GM23338 (cell line): Measurements from ENCODE around the gene MAP4K1. TPM values are rescaled to one million over a fixed set of nuclear protein-coding genes. Genes with fewer than 3 reads are reported as not detected.

ENCODE experiments used
- ATAC-seq: fragments of 200-7000 bp; cut with Tn5 transposase; 3 replicates; pipeline ENCODE4 v1.9.1; 2020
- DNase-seq: peaks from one replicate; pipeline ENCODE4 v3.0.0-alpha.2; 2015; ENCODE audit warnings: low spot score
- H2AFZ ChIP-seq: fragments of 200-600 bp; sonication (generic); 2 replicates; pipeline ENCODE4 v1.8.0; 2016; ENCODE audit warnings: antibody characterized with exemption, mild to moderate bottlenecking, moderate library complexity
- H3F3A ChIP-seq: fragments of 200-600 bp; sonication (generic); replicated peaks from 2 replicates; pipeline ENCODE4 v1.8.0; 2017; ENCODE audit warnings: antibody characterized with exemption, mixed run types, low read depth
- H3K27ac ChIP-seq: fragments of 200-600 bp; sonication (generic); 2 replicates; pipeline ENCODE4 v1.6.1; 2016; ENCODE audit warnings: low read depth
- H3K27me3 ChIP-seq: fragments of 200-600 bp; sonication (generic); 2 replicates; pipeline ENCODE4 v1.8.0; 2016; ENCODE audit warnings: mild to moderate bottlenecking, mixed run types, moderate library complexity; ENCODE audit not compliant: insufficient read depth
- H3K36me3 ChIP-seq: fragments of 200-600 bp; sonication (generic); 2 replicates; pipeline ENCODE4 v1.8.0; 2016; ENCODE audit warnings: mild to moderate bottlenecking; ENCODE audit not compliant: insufficient read depth
- H3K4me1 ChIP-seq: fragments of 200-600 bp; sonication (generic); 2 replicates; pipeline ENCODE4 v1.8.0; 2016; ENCODE audit warnings: mild to moderate bottlenecking, moderate library complexity; ENCODE audit not compliant: insufficient read depth
- H3K4me2 ChIP-seq: fragments of 200-600 bp; sonication (generic); 2 replicates; pipeline ENCODE4 v1.7.1; 2017; ENCODE audit warnings: mixed run types
- H3K4me3 ChIP-seq: fragments of 200-600 bp; sonication (generic); 2 replicates; pipeline ENCODE4 v1.6.1; 2016; ENCODE audit warnings: mixed run types
- H3K79me2 ChIP-seq: fragments of 200-600 bp; sonication (generic); replicated peaks from 2 replicates; pipeline ENCODE4 v1.8.0; 2017; ENCODE audit warnings: mild to moderate bottlenecking; ENCODE audit not compliant: insufficient read depth
- H3K9me2 ChIP-seq: fragments of 200-600 bp; sonication (generic); 2 replicates; pipeline ENCODE4 v1.8.0; 2017; ENCODE audit not compliant: insufficient read depth
- H4K20me1 ChIP-seq: fragments of 200-600 bp; sonication (generic); replicated peaks from 2 replicates; pipeline ENCODE4 v1.8.0; 2017; ENCODE audit warnings: mild to moderate bottlenecking; ENCODE audit not compliant: insufficient read depth
- H3K27ac Mint-ChIP-seq: 2 replicates; pipeline ENCODE4 v1.8.0; 2020; ENCODE audit warnings: inconsistent platforms, mild to moderate bottlenecking, moderate library complexity, mixed read lengths
- H3K27me3 Mint-ChIP-seq: 3 replicates; pipeline ENCODE4 v1.8.0; 2022; ENCODE audit warnings: low read depth, mild to moderate bottlenecking, moderate library complexity, mixed read lengths, inconsistent platforms; ENCODE audit not compliant: insufficient read depth, poor library complexity
- H3K36me3 Mint-ChIP-seq: 3 replicates; pipeline ENCODE4 v1.8.0; 2021; ENCODE audit warnings: low read depth, mild to moderate bottlenecking, inconsistent platforms, moderate library complexity, mixed read lengths
- H3K4me1 Mint-ChIP-seq: 3 replicates; pipeline ENCODE4 v1.8.0; 2020; ENCODE audit warnings: mild to moderate bottlenecking, inconsistent platforms, mixed read lengths
- H3K4me3 Mint-ChIP-seq: 3 replicates; pipeline ENCODE4 v1.8.0; 2021; ENCODE audit warnings: moderate library complexity, mild to moderate bottlenecking, inconsistent platforms, mixed read lengths
- H3K9me3 Mint-ChIP-seq: 3 replicates; pipeline ENCODE4 v1.8.0; 2020; ENCODE audit warnings: moderate library complexity, mild to moderate bottlenecking, inconsistent platforms, mixed read lengths
- CTCF ChIP-seq, 2 experiments: fragments of 200-600 bp in 1 of 2; sonication (generic) in 1 of 2; conservative IDR thresholded peaks; 2 replicates each; pipeline versions ENCODE4 v1.5.1 to v1.6.1; 2016 to 2017; ENCODE audit warnings: antibody characterized with exemption in 2 of 2, low read depth in 2 of 2, mild to moderate bottlenecking in 2 of 2, moderate library complexity in 1 of 2
- JUNB ChIP-seq: IDR thresholded peaks from one replicate; pipeline ENCODE4 v1.6.1; 2016; ENCODE audit warnings: antibody characterized with exemption; ENCODE audit not compliant: unreplicated experiment
- REST ChIP-seq: IDR thresholded peaks from one replicate; pipeline ENCODE4 v1.6.1; 2018; ENCODE audit warnings: antibody characterized with exemption; ENCODE audit not compliant: unreplicated experiment
- ZNF462 ChIP-seq: fragments of 250-450 bp; sonication (Bioruptor Pico); IDR thresholded peaks from 2 replicates; pipeline ENCODE4 v1.5.0; 2020; ENCODE audit warnings: mild to moderate bottlenecking, moderate library complexity
- polyA plus RNA-seq: library from polyadenylated mRNA; unstranded; fragments of >200 nt; fragmentation: Nextera tagmentation; extraction: Ambion mirVana; gene quantifications from 2 replicates; pipeline ENCODE4 v1.2.1, GENCODE V29; 2016
- total RNA-seq: library from RNA; depleted of rRNA; stranded (reverse); fragments of >200 nt; shearing (Covaris generic); gene quantifications from 2 replicates; pipeline ENCODE4 v1.2.3, GENCODE V29; 2014

Gene MAP4K1
- total and polyA plus RNA-seq, 2 experiments from 2014 or later, result 7.7 to 44.6 TPM

- Mint-ChIP-seq H3K36me3 (peaks cover 56% of the 10 kb centered on the region), H3K4me1 (peaks cover 3% of the 10 kb centered on the region; the same call in 1 of the 3 replicates), H3K27ac (no peak overlapping the region), H3K4me3 (no peak overlapping the region; the same call in 2 of the 3 replicates), H3K9me3 (no peaks in the 10 kb centered on the region), H3K27me3 (peaks cover 10% of the 10 kb centered on the region)
- peaks cover 7% of the 10 kb centered on the region; the same call in 1 of the 2 replicates for H3K36me3 ChIP-seq
- H3K27me3 ChIP-seq, result no peaks in the 10 kb centered on the region
- DNase-seq (no peak), ATAC-seq (no peak)
- H3K27ac ChIP-seq, result no peak overlapping the region
- H3F3A ChIP-seq, result no peaks in the 10 kb centered on the region
- H3K4me2 ChIP-seq, result no peak overlapping the region
- no peaks in the 10 kb centered on the region for H4K20me1 ChIP-seq
- H3K4me3 ChIP-seq, result no peak overlapping the region
- TF ChIP-seq REST (no peak), JUNB (no peak), ZNF462 (no peak), CTCF (conservative IDR thresholded peaks at IDR 0.05; ENCODE audit: low read depth in 2 of 2) (no peak)
- H3K4me1 ChIP-seq, result no peaks in the 10 kb centered on the region
- no peaks in the 10 kb centered on the region for H3K9me2 ChIP-seq
- no peak overlapping the region for H2AFZ ChIP-seq
- no peaks in the 10 kb centered on the region for H3K79me2 ChIP-seq
These were observed 67.4 kb downstream of the MAP4K1 start for GRCh38 chr19:38550376-38550775.
